Caco-2 (cell line): ENCODE results near the gene SLC26A9. TPM values are rescaled to one million over a fixed set of nuclear protein-coding genes. Genes with fewer than 3 reads are reported as not detected.

ENCODE experiments used
- BruUV-seq: library from RNA; stranded (reverse); fragments of 400-500 nt; replicated peaks from 2 replicates; lab custom pipeline; 2021; lab: Mats Ljungman, UMichigan
- CTCF ChIA-PET: fragments of 300-600 bp; sonication (Branson Sonifier 250); formaldehyde crosslinking; loops from one replicate; lab custom pipeline; 2022; ENCODE audit warnings: antibody characterized with exemption; lab: Charles Lee
- POLR2A ChIA-PET: fragments of 300-600 bp; sonication (Branson Sonifier 250); formaldehyde crosslinking; loops from one replicate; lab custom pipeline; 2022; ENCODE audit warnings: antibody characterized with exemption; lab: Charles Lee
- DNase-seq, 2 experiments: peaks; one replicate each; pipeline versions ENCODE4 v3.0.0 to v3.0.0-alpha.2; 2020 to 2022
- H3K27me3 ChIP-seq: replicated peaks from 2 replicates; pipeline ENCODE4 v1.6.0; 2011; ENCODE audit warnings: low read length; ENCODE audit not compliant: control insufficient read depth, insufficient read depth
- H3K36me3 ChIP-seq: 2 replicates; pipeline ENCODE4 v1.5.1; 2011; ENCODE audit warnings: low read length; ENCODE audit not compliant: control insufficient read depth, insufficient read depth
- H3K4me1 ChIP-seq: fragments of 250-450 bp; sonication (Bioruptor Pico); 2 replicates; pipeline ENCODE4 v1.5.1; 2020; ENCODE audit warnings: mild to moderate bottlenecking
- H3K4me3 ChIP-seq: 2 replicates; pipeline ENCODE4 v1.5.1; 2011; ENCODE audit warnings: low read depth, mild to moderate bottlenecking, control low read depth, low read length
- H3K9me3 ChIP-seq: fragments of 250-450 bp; sonication (Bioruptor Pico); 2 replicates; pipeline ENCODE4 v1.5.1; 2020; ENCODE audit warnings: mild to moderate bottlenecking, moderate library complexity
- H3K27ac Mint-ChIP-seq: one replicate; pipeline ENCODE4 v1.8.0; 2022; ENCODE audit warnings: mixed read lengths; ENCODE audit not compliant: unreplicated experiment
- H3K27me3 Mint-ChIP-seq: one replicate; pipeline ENCODE4 v1.8.0; 2022; ENCODE audit warnings: mixed read lengths; ENCODE audit not compliant: insufficient read depth, unreplicated experiment
- H3K36me3 Mint-ChIP-seq: one replicate; pipeline ENCODE4 v1.8.0; 2022; ENCODE audit warnings: mild to moderate bottlenecking, mixed read lengths; ENCODE audit not compliant: insufficient read depth, unreplicated experiment
- H3K4me1 Mint-ChIP-seq: one replicate; pipeline ENCODE4 v1.8.0; 2022; ENCODE audit warnings: low read depth, mixed read lengths; ENCODE audit not compliant: unreplicated experiment
- H3K4me3 Mint-ChIP-seq: one replicate; pipeline ENCODE4 v1.8.0; 2022; ENCODE audit warnings: mild to moderate bottlenecking, moderate library complexity, mixed read lengths; ENCODE audit not compliant: unreplicated experiment
- H3K9me3 Mint-ChIP-seq: one replicate; pipeline ENCODE4 v1.8.0; 2022; ENCODE audit warnings: mixed read lengths; ENCODE audit not compliant: unreplicated experiment
- intact Hi-C: fragments of 100-400 bp; cut with micrococcal nuclease; formaldehyde crosslinking; loops from one replicate; pipeline ENCODE4 v1.10.0; 2022; ENCODE audit not compliant: unreplicated experiment
- total RNA-seq: library from RNA; stranded (reverse); gene quantifications from 2 replicates; pipeline ENCODE4 v1.2.3, GENCODE V29; 2022
- TF ChIP-seq, protein P1 (sequence below), 2 experiments: fragments of 200-600 bp in 1 of 2; IDR thresholded peaks; 1 replicate in 1 of 2; 2 replicates in 1 of 2; pipeline versions ENCODE4 v1.5.1 to v1.8.0; 2011 to 2022; ENCODE audit warnings: antibody characterized with exemption in 1 of 2, control low read depth in 1 of 2, inconsistent platforms in 1 of 2, low read depth in 1 of 2, low read length in 1 of 2, mild to moderate bottlenecking in 1 of 2, moderate library complexity in 1 of 2; ENCODE audit not compliant: insufficient read depth in 1 of 2, severe bottlenecking in 1 of 2, unreplicated experiment in 1 of 2

SLC26A9 gene
- total RNA-seq, 1 experiment from 2014 or later, result not detected

DNA sequence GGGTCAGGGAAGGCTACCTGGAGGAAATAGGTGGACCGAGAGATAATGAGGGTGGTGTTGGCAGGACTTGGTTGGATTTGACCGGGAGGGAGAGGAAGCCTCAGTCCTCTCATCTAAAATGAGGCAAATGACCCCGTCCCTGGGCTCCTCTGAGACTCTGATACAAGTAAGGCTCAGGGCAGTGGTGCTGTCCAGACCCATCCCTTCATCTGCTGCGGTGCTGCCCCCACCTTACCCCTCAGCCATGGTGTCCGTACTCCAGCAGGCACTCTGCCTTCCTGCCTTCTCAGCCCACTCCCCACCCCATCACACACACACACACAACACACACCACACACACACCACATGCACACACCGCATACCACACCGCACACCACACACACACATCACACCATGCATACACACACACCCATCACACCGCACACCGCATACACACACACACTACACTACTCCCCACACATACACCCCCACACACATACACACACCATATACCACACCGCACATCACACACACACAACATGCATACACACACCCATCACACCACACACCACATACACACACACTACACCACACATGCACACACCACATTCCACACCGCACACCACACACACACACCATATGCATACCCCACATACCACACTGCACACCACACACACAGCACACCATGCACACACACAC, 29.4 kb upstream of the SLC26A9 start:
- no peaks in the 10 kb centered on the region for H3K9me3 ChIP-seq
- H3K4me3 ChIP-seq, result no peak overlapping the region
- 0 out of 2 replicates have a peak, but pooled peaks cover 5% of the 10 kb centered on the region for H3K4me1 ChIP-seq
- H3K4me1 Mint-ChIP-seq, result no peaks in the 10 kb centered on the region
- H3K4me3 Mint-ChIP-seq, result no peak overlapping the region
- intact Hi-C loops, result no loop called here
- no TSS peak for BruUV-seq
- TF ChIP-seq, protein P1, sequence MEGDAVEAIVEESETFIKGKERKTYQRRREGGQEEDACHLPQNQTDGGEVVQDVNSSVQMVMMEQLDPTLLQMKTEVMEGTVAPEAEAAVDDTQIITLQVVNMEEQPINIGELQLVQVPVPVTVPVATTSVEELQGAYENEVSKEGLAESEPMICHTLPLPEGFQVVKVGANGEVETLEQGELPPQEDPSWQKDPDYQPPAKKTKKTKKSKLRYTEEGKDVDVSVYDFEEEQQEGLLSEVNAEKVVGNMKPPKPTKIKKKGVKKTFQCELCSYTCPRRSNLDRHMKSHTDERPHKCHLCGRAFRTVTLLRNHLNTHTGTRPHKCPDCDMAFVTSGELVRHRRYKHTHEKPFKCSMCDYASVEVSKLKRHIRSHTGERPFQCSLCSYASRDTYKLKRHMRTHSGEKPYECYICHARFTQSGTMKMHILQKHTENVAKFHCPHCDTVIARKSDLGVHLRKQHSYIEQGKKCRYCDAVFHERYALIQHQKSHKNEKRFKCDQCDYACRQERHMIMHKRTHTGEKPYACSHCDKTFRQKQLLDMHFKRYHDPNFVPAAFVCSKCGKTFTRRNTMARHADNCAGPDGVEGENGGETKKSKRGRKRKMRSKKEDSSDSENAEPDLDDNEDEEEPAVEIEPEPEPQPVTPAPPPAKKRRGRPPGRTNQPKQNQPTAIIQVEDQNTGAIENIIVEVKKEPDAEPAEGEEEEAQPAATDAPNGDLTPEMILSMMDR (IDR thresholded peaks at IDR 0.05; ENCODE audit: insufficient read depth in 1 of 2, low read depth in 1 of 2, low read length in 1 of 2, severe bottlenecking in 1 of 2, unreplicated experiment in 1 of 2), result no peak
- no peak for DNase-seq
- H3K9me3 Mint-ChIP-seq, result peaks cover 26% of the 10 kb centered on the region
- no peaks in the 10 kb centered on the region for H3K36me3 Mint-ChIP-seq
- POLR2A ChIA-PET, result no interaction called here
- H3K27me3 Mint-ChIP-seq, result peaks cover 3% of the 10 kb centered on the region
- no peaks in the 10 kb centered on the region for H3K36me3 ChIP-seq
- H3K27ac Mint-ChIP-seq, result no peak overlapping the region
- no peaks in the 10 kb centered on the region for H3K27me3 ChIP-seq
- CTCF ChIA-PET, result no interaction called here

DNA sequence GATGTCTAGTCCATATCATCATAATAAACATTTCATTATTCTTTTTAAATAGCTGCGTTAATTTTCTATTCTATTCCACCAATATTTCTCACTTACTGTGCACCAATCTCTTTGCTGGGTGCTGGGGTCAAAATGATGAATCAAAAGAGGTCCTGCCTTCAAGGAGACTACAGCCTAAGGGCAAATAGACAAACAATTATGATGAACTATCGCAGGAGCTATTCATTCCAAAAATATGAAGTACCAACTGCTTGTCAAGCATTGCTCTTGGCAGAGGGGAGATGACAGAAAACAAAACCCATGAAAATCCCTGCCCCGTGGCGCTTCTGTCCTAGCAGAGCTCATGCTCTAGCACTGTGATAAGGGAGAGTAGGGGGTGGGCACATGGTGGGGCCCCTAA, 28.8 kb upstream of the SLC26A9 start:
- no peaks in the 10 kb centered on the region for H3K4me1 Mint-ChIP-seq
- intact Hi-C loops, result no loop called here
- Histone ChIP-seq H3K4me3 (no peak overlapping the region), H3K36me3 (no peaks in the 10 kb centered on the region), H3K9me3 (no peaks in the 10 kb centered on the region), H3K4me1 (0 out of 2 replicates have a peak, but pooled peaks cover 5% of the 10 kb centered on the region), H3K27me3 (no peaks in the 10 kb centered on the region)
- no peak overlapping the region for H3K27ac Mint-ChIP-seq
- no TSS peak for BruUV-seq
- TF ChIP-seq, protein P1 (IDR thresholded peaks at IDR 0.05; ENCODE audit: insufficient read depth in 1 of 2, low read depth in 1 of 2, low read length in 1 of 2, severe bottlenecking in 1 of 2, unreplicated experiment in 1 of 2), result no peak
- H3K36me3 Mint-ChIP-seq, result no peaks in the 10 kb centered on the region
- CTCF ChIA-PET, result interaction anchor here (0.6 kb wide), 1 partner anchor 435 kb away, joined by 3 read pairs; no protein-coding TSS in a partner anchor
- peaks cover 3% of the 10 kb centered on the region for H3K27me3 Mint-ChIP-seq
- H3K4me3 Mint-ChIP-seq, result no peak overlapping the region
- no peak for DNase-seq
- H3K9me3 Mint-ChIP-seq, result peaks cover 26% of the 10 kb centered on the region
- POLR2A ChIA-PET, result no interaction called here

DNA sequence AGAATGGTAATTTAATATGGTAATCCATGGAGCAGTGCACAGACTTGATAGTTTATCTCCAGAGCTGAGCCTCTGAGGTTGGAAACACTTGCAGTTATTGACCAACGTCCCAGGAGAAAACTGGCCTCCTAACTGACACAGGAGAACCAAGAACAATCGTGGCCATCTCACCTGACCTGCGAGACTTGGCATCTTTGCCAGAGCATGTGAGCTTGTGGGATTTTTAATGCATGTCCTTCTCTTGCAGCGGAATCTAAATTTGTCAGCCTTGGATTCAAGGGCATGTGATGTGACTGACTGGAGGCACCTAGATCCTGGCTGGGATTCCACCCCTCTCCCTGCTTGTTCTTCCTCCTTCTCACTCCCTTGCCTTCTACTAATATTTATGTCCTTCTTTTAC, 27.8 kb upstream of the SLC26A9 start:
- H3K4me3 Mint-ChIP-seq, result no peak overlapping the region
- H3K4me1 ChIP-seq, result no peaks in the 10 kb centered on the region
- TF ChIP-seq, protein P1 (IDR thresholded peaks at IDR 0.05; ENCODE audit: insufficient read depth in 1 of 2, low read depth in 1 of 2, low read length in 1 of 2, severe bottlenecking in 1 of 2, unreplicated experiment in 1 of 2), result no peak
- peaks cover 26% of the 10 kb centered on the region for H3K9me3 Mint-ChIP-seq
- H3K4me3 ChIP-seq, result no peak overlapping the region
- BruUV-seq, result no TSS peak
- POLR2A ChIA-PET, result no interaction called here
- no peaks in the 10 kb centered on the region for H3K36me3 ChIP-seq
- H3K27me3 ChIP-seq, result no peaks in the 10 kb centered on the region
- no peak for DNase-seq
- H3K27me3 Mint-ChIP-seq, result peaks cover 3% of the 10 kb centered on the region
- no peaks in the 10 kb centered on the region for H3K9me3 ChIP-seq
- H3K36me3 Mint-ChIP-seq, result no peaks in the 10 kb centered on the region
- no peaks in the 10 kb centered on the region for H3K4me1 Mint-ChIP-seq
- intact Hi-C loops, result no loop called here
- CTCF ChIA-PET, result interaction anchor here (0.8 kb wide), 1 partner anchor 52 kb away, joined by 4 read pairs; no protein-coding TSS in a partner anchor
- no peak overlapping the region for H3K27ac Mint-ChIP-seq
